ENCODE data around the gene MED29.
A peak's percentile ranks its signal among the peaks of the same experiment; 100 is the strongest.

MED29 gene

GRCh38 chr19:39411832-39412099, 20.6 kb downstream of the MED29 start:
- no peak for DNase-seq (ENCODE audit: low read depth)

DNA sequence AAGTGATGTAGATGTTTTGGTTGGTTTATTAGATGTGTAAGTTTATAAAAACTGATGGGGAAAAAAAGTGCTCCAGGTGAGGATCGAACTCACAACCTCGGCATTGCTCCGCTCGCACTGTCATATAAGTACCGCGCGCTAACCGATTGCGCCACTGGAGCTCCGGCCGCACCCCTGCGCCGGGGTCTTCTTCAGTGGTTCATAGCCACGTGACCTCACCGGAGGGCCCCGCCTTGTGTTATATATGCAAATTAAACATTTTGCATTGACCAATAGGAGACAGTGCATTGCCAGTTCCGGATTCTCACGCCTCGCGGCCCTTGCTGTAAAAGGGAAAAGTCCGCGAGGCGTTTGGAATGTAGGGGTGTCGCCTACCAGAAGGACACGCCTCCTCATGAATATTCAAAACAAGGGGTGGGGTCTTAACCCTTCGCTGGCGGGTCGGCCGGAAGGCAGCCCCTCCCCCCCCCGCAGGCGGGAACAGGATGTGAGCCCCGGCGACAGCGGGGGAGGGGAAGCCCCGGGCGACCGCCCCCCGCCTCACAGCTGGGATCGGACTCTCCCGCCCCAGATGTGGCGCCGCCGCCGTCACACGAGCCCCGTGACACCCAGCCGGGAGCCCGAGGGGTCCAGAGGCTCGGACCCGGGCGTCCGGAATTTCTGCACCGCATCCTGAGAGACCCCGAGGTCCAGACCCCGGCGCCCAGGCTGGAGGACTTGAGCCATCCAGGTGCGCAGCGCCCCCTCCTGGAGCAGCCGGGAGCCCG, 21.1 kb downstream of the MED29 start, which contains the start of gene PLEKHG2:
TSS of gene PLEKHG2 (plus strand) at position 570 of the 767 bp plus-strand sequence. CDS start 1,418 bp downstream, outside the sequence.
- peak; percentile 99 for DNase-seq (ENCODE audit: low read depth)

DNA sequence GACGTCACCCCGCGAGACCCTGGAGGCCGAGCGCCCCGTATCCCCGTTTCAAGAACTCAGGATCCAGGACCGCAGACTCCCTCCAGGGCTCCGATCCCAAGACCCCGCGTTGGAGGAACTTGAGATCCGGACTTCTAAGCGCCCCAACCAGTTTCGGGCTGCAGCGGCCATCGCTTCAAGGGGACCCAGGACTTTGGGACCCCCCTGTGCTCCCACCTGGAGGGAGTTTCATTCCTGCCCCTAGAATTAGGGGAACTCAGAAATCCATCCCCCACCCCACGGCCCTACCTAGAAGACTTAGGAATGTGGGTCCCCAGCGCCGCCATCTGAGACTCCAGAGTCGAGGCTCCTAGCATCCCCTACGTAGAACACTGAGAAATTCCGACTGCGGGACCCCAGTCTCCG, 21.7 kb downstream of the MED29 start:
- DNase-seq (ENCODE audit: low read depth) = no peak

- DNase-seq (ENCODE audit: low read depth) = no peak
These were observed 22.2 kb downstream of the MED29 start for GRCh38 chr19:39413272-39413910.

- DNase-seq (ENCODE audit: low read depth) = no peak
These were observed 22.9 kb downstream of the MED29 start for GRCh38 chr19:39413911-39414608.

DNA sequence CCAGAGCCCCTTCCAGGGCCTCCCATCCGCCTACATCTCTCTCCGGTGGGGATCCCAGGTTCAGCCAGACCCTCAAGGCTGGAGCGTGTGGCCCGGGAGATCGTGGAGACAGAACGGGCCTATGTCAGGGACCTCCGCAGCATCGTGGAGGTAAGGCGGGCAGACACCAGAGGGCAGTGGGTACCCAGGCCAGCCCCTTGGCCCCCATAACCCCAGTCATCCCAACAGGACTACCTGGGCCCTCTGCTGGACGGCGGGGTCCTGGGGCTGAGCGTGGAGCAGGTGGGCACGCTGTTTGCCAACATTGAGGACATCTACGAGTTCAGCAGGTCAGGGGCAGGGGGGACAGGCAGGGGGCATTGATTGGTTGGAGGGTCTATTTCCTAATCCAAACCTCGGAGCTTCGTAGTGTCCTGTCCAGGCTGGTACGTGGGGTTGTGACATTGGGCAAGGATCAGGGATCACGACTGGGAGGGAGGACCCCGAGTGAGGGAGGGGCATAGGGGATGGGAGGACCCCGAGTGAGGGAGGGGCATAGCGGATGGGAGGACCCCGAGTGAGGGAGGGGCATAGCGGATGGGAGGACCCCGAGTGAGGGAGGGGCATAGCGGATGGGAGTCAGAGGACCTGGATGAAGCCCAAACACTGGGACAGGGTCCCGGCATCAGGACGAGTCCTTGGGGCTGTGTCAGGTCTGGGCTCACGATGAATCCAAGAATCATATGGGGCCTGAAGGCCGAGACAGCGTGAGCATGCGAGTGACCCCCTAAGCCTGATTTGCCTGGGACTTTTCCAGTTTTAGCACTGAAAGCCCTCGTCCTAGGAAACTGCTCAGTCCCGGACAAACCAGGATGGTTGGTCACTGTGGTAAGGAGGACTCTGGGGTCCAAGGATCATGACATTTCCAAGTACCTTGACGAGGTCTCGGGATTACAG, 24.2 kb downstream of the MED29 start:
- DNase-seq (ENCODE audit: low read depth) = no peak

GRCh38 chr19:39416152-39417120, 25.3 kb downstream of the MED29 start:
- no peak for DNase-seq (ENCODE audit: low read depth)

DNA sequence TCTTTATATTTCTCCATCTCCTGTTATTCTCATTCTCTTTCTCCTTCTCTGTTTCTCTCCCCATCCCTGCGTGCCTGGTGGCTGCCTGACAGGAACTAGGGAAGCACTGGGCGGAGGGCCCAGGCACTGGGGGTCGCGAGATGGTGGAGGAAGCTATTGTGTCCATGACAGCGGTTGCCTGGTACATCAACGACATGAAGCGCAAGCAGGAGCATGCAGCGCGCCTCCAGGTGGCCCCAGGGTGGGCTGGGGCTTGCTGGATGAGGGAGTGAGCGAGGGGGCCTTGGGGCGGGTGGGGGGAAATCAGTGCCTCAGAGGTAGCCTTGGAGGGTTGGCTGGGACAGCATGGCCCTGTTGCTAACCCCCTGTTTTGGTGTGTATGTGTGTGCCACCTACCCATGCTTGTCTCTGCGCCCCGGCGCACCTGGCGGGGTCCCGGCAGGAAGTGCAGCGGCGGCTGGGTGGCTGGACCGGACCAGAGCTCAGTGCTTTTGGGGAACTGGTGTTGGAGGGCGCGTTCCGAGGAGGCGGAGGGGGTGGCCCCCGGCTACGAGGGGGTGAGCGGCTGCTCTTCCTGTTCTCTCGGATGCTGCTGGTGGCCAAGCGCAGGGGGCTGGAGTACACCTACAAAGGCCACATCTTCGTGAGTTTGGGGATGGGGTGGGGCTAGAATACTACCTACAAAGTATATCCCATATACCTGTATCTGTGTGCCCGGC, 26.4 kb downstream of the MED29 start:
- DNase-seq (ENCODE audit: low read depth) = no peak

DNA sequence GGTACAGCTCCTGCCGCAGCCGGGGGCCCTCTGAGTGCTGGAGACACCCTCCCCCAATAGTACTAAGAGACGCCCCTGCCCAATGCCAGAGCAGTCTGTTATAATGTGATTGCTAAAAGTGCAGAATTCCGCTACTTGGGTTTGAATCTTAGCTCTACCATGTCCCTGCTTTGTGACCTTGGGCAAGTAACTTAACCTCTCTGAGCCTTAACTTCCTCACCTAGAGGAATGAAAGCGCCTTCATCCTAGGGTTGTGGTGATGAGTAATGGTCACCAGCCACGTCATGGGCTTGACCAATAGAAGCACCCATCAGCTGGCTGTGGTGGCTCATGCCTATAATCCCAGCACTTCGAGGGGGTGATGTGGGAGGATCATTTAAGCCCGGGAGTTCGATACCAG, 27.8 kb downstream of the MED29 start:
- no peak for DNase-seq (ENCODE audit: low read depth)

- no peak for DNase-seq (ENCODE audit: low read depth)
These were observed 29.6 kb downstream of the MED29 start for GRCh38 chr19:39420769-39421168.

DNA sequence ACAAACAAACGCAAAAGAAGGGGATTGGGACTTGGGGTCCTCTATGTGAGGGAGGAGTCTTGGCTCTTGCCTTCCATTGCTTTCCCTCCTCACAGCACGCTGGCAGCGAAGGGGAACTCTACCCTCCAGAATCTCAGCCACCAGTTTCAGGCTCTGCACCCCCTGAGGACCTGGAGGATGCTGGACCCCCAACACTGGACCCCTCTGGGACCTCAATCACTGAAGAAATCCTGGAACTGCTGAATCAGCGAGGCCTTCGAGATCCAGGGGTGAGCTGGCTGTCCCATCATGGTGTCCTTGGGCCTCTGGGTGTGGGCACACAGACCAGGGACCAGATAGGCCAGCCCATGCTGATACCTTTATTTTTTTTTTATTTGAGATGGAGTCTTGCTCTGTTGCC, 30.8 kb downstream of the MED29 start:
- DNase-seq (ENCODE audit: low read depth) = no peak

- no peak for DNase-seq (ENCODE audit: low read depth)
These were observed 32.3 kb downstream of the MED29 start for GRCh38 chr19:39423258-39424086.

GRCh38 chr19:39424934-39425333, 33.8 kb downstream of the MED29 start:
- no peak for DNase-seq (ENCODE audit: low read depth)

- DNase-seq (ENCODE audit: low read depth) = no peak
These were observed 34.6 kb downstream of the MED29 start for GRCh38 chr19:39425744-39426143.

- DNase-seq (ENCODE audit: low read depth) = no peak
These were observed 35.0 kb downstream of the MED29 start for GRCh38 chr19:39426170-39426569.

- no peak for DNase-seq (ENCODE audit: low read depth)
These were observed 36.5 kb downstream of the MED29 start for GRCh38 chr19:39427707-39428106.

DNA sequence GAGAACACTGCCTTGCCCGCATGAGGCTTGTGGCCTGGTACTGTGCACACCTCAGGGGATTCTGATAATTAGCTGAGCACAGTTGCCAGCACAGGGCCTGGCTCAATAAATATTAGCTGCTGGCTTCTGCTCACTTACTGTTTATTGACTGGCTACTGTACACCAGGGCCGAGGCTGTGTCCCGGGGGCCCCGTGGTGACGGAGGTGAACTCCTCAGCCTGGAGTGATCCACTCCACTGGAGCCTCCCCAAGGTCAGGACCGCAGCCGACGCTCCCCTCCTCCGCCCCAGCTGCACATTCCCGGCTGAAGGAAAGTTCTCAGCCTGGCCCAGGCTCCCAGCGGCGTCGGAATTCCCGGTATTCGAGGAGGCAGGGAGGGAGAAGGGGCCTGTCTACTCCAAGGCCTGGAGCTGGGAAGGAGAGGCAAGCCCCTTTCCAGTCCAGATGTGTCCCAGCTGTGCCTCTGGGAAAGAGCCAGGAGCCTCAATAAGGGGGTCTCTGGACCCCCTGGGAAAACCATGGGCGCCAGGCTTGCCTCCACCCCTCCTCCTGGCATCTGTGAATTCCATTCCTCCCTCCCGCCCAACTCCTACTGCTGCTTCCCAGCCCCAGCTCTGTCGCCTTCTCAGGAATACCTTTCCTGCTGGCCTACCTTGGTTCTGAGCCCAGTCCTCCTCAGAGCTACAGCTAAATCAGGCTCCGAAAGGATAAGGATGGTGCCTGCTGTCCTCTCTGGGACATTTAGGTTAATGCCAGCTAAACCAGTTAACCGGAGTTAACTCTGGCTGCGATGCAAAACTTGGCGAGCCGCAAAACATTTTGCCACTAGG, 37.3 kb downstream of the MED29 start:
- DNase-seq (ENCODE audit: low read depth) = no peak
